Esophagus squamous epithelium (tissue), 4 donors: ENCODE data around the gene NOSIP.

Source experiments
- POLR2A ChIP-seq, 4 donors: fragments of 450-650 bp; IDR thresholded peaks; one replicate each; pipeline ENCODE4 v1.6.1; 2017; ENCODE audit warnings: antibody characterized with exemption in 4 of 4, mild to moderate bottlenecking in 4 of 4, moderate library complexity in 3 of 4
- TF ChIP-seq, protein P1 (sequence below), 6 experiments: fragments of 450-650 bp in 4 of 6; fragments of 200-600 bp in 2 of 6; sonication (generic) in 2 of 6; IDR thresholded peaks; one replicate each; pipeline ENCODE4 v1.5.1; 2016 to 2019; ENCODE audit warnings: antibody characterized with exemption in 6 of 6, mild to moderate bottlenecking in 4 of 6, moderate library complexity in 4 of 6

DNA sequence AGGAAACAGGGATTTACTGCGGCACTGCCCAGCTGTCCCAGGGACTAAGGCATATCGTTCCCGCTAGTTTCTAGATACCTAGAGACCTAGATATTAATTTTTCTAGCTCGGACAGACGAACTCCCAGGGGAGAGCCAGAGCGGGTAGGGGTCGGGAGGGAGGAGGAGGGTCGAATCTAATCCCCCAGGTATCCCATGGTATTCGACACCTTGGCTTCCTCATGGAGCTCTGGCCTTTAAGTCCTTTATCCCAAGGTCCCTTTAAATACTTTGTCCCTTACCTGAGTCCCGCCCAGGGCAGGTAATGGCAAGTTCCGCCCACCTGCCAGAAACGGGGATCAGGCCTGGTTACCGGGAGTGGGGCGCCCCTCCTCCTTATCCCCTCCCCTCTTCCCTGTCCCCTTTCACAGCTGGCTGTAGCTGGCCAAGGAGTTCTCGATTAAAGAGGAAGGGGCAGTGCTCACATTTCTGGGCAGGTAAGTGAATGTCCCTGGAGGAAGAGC is 702 bp upstream of the NOSIP start, which contains the start of gene PRRG2:
- TF ChIP-seq, protein P1, sequence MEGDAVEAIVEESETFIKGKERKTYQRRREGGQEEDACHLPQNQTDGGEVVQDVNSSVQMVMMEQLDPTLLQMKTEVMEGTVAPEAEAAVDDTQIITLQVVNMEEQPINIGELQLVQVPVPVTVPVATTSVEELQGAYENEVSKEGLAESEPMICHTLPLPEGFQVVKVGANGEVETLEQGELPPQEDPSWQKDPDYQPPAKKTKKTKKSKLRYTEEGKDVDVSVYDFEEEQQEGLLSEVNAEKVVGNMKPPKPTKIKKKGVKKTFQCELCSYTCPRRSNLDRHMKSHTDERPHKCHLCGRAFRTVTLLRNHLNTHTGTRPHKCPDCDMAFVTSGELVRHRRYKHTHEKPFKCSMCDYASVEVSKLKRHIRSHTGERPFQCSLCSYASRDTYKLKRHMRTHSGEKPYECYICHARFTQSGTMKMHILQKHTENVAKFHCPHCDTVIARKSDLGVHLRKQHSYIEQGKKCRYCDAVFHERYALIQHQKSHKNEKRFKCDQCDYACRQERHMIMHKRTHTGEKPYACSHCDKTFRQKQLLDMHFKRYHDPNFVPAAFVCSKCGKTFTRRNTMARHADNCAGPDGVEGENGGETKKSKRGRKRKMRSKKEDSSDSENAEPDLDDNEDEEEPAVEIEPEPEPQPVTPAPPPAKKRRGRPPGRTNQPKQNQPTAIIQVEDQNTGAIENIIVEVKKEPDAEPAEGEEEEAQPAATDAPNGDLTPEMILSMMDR (IDR thresholded peaks at IDR 0.05), result no peak
- TF ChIP-seq POLR2A (IDR thresholded peaks at IDR 0.05), result no peak
